ENCODE data around the gene TMPRSS4. TPM values are rescaled to one million over a fixed set of nuclear protein-coding genes. Genes with fewer than 3 reads are reported as not detected.

Gene TMPRSS4
- total RNA-seq, 1 experiment from 2014 or later = 1.5 TPM

DNA sequence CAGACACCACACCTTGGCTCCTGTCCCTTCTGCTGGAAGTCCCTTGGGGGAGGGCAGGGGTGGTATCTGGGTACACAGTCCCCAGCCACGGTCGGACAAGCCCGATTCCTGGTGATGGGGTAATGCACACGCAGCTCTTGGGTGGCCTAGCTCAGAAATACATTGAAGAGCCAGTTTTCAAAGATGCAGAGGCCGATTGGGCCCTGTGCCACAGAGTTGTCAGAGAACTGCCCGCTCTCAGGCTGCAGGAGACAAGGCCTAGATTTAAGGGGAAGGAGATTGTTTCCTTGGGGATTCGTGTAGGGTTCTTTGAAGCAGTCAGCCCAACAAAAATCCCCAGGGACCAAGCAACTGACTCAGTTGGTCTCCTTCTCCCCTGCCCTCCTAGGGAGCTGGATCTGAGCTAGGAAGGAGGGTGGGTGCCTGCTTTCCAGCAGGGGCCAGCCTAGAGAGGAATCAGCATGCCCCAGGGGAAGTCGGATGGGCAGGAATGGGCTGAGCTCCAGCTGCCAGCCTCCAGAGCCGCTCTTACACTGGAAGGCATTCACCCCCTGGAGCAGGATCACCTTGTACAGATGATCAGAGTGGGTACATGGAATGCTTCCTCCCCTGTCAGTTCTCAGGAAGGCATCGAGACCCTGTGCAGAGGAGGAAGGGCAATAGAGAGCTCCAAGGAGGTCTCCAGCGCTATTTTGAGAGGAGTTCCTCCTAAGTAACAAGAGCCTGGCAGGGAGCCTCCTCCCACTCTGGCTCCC, 79.1 kb downstream of the TMPRSS4 start:
- Histone ChIP-seq H3K36me3 (ENCODE audit: control insufficient read depth in 1 of 2, insufficient read depth in 2 of 2, low read length in 2 of 2) (no peaks in the 10 kb centered on the region), H3K79me2 (ENCODE audit: insufficient read depth, low read length) (no peaks in the 10 kb centered on the region), H3K27me3 (ENCODE audit: insufficient read depth, low read length) (no peaks in the 10 kb centered on the region), H3K4me3 (replicated peaks in 1 of 2; ENCODE audit: low read depth in 1 of 2, low read length in 2 of 2) (peak overlapping the region in 1 of 2 experiments; percentile 8; a peak in 1 of 4 replicates), H3K27ac (ENCODE audit: low read depth, low read length) (no peak overlapping the region), H3K4me1 (ENCODE audit: control insufficient read depth in 1 of 2, insufficient read depth in 2 of 2, low read length in 2 of 2) (peaks cover 10 to 24% of the 10 kb centered on the region in 2 experiments; a peak in 3 of 4 replicates), H4K20me1 (ENCODE audit: insufficient read depth) (no peaks in the 10 kb centered on the region), H3K9ac (ENCODE audit: low read length) (0 out of 2 replicates have a peak overlapping the region, but pooled peaks have one; percentile 9), H3K4me2 (ENCODE audit: low read length) (peak overlapping the region; percentile 64), H3K9me2 (ENCODE audit: insufficient read depth) (no peaks in the 10 kb centered on the region), H2AFZ (ENCODE audit: low read depth, low read length, poor library complexity, severe bottlenecking) (peak overlapping the region; percentile 55), H3K9me3 (ENCODE audit: control insufficient read depth in 1 of 2, insufficient read depth in 1 of 2, low read depth in 1 of 2, low read length in 2 of 2) (no peaks in the 10 kb centered on the region)
- ChIA-PET CTCF (interaction anchor here (0.8 to 2.3 kb wide), 7 partner anchors 9 to 140 kb away, joined by 3 to 14 read pairs (median 3); no protein-coding TSS in a partner anchor), POLR2A (interaction anchor here (1.3 to 1.7 kb wide), 3 partner anchors 9 to 29 kb away, joined by 3 to 4 read pairs (median 4); no protein-coding TSS in a partner anchor), RAD21 (ENCODE audit: low non-redundant PET in 1 of 2, low total read pairs in 2 of 2, uncharacterized antibody in 2 of 2, unreplicated experiment in 2 of 2) (interaction anchor here (1.0 to 1.3 kb wide), 2 partner anchors 15 kb away, joined by 3 to 4 read pairs; no protein-coding TSS in a partner anchor)
- BruUV-seq (replicated peaks) = no TSS peak
- peak; percentile 19 for ATAC-seq
- TF ChIP-seq ZFX (IDR thresholded peaks at IDR 0.05) (no peak), POLR2A (IDR thresholded peaks at IDR 0.05; ENCODE audit: borderline replicate concordance, extremely low read depth, insufficient read depth, insufficient read length) (no peak), SP1 (IDR thresholded peaks at IDR 0.05; ENCODE audit: low read depth) (no peak), ZNF274 (IDR thresholded peaks at IDR 0.05; ENCODE audit: low read depth, low read length) (no peak), CBX3 (IDR thresholded peaks at IDR 0.05; ENCODE audit: low read depth) (no peak), RAD21 (IDR thresholded peaks at IDR 0.05; ENCODE audit: low read depth) (no peak), EGR1 (IDR thresholded peaks at IDR 0.05; ENCODE audit: low read depth) (no peak), SIN3A (IDR thresholded peaks at IDR 0.05; ENCODE audit: low read depth) (no peak), CEBPB (IDR thresholded peaks at IDR 0.05; ENCODE audit: low read depth) (no peak), SRF (IDR thresholded peaks at IDR 0.05; ENCODE audit: low read depth) (no peak), ELF1 (IDR thresholded peaks at IDR 0.05; ENCODE audit: borderline replicate concordance, low read depth) (no peak), FOSL1 (IDR thresholded peaks at IDR 0.05; ENCODE audit: low read depth) (no peak), EZH2phosphoT487 (IDR thresholded peaks at IDR 0.05; ENCODE audit: borderline replicate concordance) (no peak), TCF7L2 (IDR thresholded peaks at IDR 0.05; ENCODE audit: borderline replicate concordance, extremely low read depth, insufficient read depth, insufficient read length) (no peak)
- TF ChIP-seq, protein P1, sequence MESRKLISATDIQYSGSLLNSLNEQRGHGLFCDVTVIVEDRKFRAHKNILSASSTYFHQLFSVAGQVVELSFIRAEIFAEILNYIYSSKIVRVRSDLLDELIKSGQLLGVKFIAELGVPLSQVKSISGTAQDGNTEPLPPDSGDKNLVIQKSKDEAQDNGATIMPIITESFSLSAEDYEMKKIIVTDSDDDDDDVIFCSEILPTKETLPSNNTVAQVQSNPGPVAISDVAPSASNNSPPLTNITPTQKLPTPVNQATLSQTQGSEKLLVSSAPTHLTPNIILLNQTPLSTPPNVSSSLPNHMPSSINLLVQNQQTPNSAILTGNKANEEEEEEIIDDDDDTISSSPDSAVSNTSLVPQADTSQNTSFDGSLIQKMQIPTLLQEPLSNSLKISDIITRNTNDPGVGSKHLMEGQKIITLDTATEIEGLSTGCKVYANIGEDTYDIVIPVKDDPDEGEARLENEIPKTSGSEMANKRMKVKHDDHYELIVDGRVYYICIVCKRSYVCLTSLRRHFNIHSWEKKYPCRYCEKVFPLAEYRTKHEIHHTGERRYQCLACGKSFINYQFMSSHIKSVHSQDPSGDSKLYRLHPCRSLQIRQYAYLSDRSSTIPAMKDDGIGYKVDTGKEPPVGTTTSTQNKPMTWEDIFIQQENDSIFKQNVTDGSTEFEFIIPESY (IDR thresholded peaks at IDR 0.05; ENCODE audit: extremely low read depth, insufficient replicate concordance, low read length) = no peak
- TF ChIP-seq, protein P2, sequence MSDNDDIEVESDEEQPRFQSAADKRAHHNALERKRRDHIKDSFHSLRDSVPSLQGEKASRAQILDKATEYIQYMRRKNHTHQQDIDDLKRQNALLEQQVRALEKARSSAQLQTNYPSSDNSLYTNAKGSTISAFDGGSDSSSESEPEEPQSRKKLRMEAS (IDR thresholded peaks at IDR 0.05) = no peak
- TF ChIP-seq, protein P3, sequence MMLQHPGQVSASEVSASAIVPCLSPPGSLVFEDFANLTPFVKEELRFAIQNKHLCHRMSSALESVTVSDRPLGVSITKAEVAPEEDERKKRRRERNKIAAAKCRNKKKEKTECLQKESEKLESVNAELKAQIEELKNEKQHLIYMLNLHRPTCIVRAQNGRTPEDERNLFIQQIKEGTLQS (IDR thresholded peaks at IDR 0.05) = no peak
- TF ChIP-seq, protein P4, sequence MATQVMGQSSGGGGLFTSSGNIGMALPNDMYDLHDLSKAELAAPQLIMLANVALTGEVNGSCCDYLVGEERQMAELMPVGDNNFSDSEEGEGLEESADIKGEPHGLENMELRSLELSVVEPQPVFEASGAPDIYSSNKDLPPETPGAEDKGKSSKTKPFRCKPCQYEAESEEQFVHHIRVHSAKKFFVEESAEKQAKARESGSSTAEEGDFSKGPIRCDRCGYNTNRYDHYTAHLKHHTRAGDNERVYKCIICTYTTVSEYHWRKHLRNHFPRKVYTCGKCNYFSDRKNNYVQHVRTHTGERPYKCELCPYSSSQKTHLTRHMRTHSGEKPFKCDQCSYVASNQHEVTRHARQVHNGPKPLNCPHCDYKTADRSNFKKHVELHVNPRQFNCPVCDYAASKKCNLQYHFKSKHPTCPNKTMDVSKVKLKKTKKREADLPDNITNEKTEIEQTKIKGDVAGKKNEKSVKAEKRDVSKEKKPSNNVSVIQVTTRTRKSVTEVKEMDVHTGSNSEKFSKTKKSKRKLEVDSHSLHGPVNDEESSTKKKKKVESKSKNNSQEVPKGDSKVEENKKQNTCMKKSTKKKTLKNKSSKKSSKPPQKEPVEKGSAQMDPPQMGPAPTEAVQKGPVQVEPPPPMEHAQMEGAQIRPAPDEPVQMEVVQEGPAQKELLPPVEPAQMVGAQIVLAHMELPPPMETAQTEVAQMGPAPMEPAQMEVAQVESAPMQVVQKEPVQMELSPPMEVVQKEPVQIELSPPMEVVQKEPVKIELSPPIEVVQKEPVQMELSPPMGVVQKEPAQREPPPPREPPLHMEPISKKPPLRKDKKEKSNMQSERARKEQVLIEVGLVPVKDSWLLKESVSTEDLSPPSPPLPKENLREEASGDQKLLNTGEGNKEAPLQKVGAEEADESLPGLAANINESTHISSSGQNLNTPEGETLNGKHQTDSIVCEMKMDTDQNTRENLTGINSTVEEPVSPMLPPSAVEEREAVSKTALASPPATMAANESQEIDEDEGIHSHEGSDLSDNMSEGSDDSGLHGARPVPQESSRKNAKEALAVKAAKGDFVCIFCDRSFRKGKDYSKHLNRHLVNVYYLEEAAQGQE (IDR thresholded peaks at IDR 0.05; ENCODE audit: low read depth) = no peak
- no peak for DNase-seq (ENCODE audit: low read depth, low spot score)
- intact Hi-C loops (cut with micrococcal nuclease) = loop anchor here (10.0 kb wide), 1 partner anchor 539 kb away; no protein-coding TSS in a partner anchor

All from HCT116 (cell line).